ENCODE results near the gene ITGBL1. TPM values are rescaled to one million over a fixed set of nuclear protein-coding genes. Genes with fewer than 3 reads are reported as not detected.

ITGBL1 gene
- total and polyA plus RNA-seq, 7 donors = 0.16 to 15.0 (median 1.6) TPM; not detected in 1

DNA sequence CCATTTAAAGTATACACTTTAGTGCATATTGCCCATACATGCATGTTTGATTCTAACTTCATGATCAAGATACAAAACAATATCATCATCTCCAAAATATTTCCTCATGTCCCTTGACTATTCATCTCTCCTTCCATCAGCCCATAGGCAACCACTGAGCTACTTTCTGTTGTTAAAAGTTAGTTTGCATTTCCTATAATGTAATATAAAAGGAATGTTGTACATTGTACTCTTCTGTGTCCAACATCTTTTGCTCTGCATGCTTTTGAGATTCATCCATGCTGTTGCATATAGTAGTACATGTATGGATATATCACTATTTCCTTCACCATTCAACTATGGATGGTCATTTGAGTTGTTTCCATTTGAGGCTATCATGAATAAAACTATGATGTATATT is 74.7 kb downstream of the ITGBL1 start:
- intact Hi-C loops (cut with DNase I) = no loop called here
- Histone ChIP-seq H3K9me3 (no peaks in the 10 kb centered on the region), H3K36me3 (no peaks in the 10 kb centered on the region), H3K27me3 (no peaks in the 10 kb centered on the region), H3K4me3 (no peak overlapping the region), H3K27ac (no peak overlapping the region), H3K4me1 (no peaks in the 10 kb centered on the region)
- TF ChIP-seq EP300 (IDR thresholded peaks at IDR 0.05) (no peak), POLR2AphosphoS5 (IDR thresholded peaks at IDR 0.05) (no peak), CTCF (IDR thresholded peaks at IDR 0.05) (no peak), POLR2A (IDR thresholded peaks at IDR 0.05) (no peak)
- DNase-seq = no peak

DNA sequence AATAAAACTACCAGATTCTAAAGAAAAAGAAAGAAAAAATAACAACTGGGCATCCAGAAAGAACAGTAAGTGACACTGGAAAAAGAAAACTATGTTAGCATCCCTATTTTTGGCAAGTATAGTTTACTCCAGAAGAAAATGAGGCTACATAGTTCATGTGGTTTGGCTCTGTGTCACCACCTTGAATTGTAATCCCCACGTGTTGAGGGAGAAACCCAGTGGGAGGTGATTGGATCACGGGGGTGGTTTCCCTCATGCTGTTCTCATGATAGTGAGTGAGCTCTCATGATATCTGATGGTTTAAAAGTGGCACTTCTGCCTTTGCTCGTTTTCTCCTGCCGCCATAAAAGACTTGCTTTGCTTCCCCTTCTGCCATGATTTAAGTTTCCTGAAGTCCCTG is 76.9 kb downstream of the ITGBL1 start:
- H3K27me3 ChIP-seq = no peaks in the 10 kb centered on the region
- intact Hi-C loops (cut with DNase I) = no loop called here
- TF ChIP-seq POLR2AphosphoS5 (IDR thresholded peaks at IDR 0.05) (no peak), POLR2A (IDR thresholded peaks at IDR 0.05) (no peak), EP300 (IDR thresholded peaks at IDR 0.05) (no peak), CTCF (IDR thresholded peaks at IDR 0.05) (no peak)
- H3K4me1 ChIP-seq = no peaks in the 10 kb centered on the region
- no peaks in the 10 kb centered on the region for H3K36me3 ChIP-seq
- H3K4me3 ChIP-seq = no peak overlapping the region
- no peak overlapping the region for H3K27ac ChIP-seq
- 27 to 28% methylated on average over 4 of the region's 4 CpGs for WGBS, 2 donors
- DNase-seq = no peak
- no peaks in the 10 kb centered on the region for H3K9me3 ChIP-seq

GRCh38 chr13:101530293-101530692 is 77.8 kb downstream of the ITGBL1 start:
- intact Hi-C loops (cut with DNase I) = no loop called here
- no peak overlapping the region for H3K27ac ChIP-seq
- H3K4me1 ChIP-seq = no peaks in the 10 kb centered on the region

GRCh38 chr13:101535192-101535746 is 82.8 kb downstream of the ITGBL1 start:
- no peaks in the 10 kb centered on the region for H3K9me3 ChIP-seq

More at GRCh38 chr13:101530293-101530692, 77.8 kb downstream of the ITGBL1 start:
- Histone ChIP-seq H3K4me3 (no peak overlapping the region), H3K9me3 (no peaks in the 10 kb centered on the region), H3K27me3 (no peaks in the 10 kb centered on the region), H3K36me3 (no peaks in the 10 kb centered on the region)
- no peak for TF ChIP-seq EP300 (IDR thresholded peaks at IDR 0.05)
- TF ChIP-seq CTCF (IDR thresholded peaks at IDR 0.05) = no peak
- TF ChIP-seq POLR2A (IDR thresholded peaks at IDR 0.05) = no peak
- no peak for DNase-seq

More at GRCh38 chr13:101535192-101535746, 82.8 kb downstream of the ITGBL1 start:
- intact Hi-C loops (cut with DNase I) = no loop called here
- no peak overlapping the region for H3K27ac ChIP-seq
- H3K27me3 ChIP-seq = no peaks in the 10 kb centered on the region
- no peak for DNase-seq
- H3K36me3 ChIP-seq = no peaks in the 10 kb centered on the region
- no peak for TF ChIP-seq EP300 (IDR thresholded peaks at IDR 0.05)
- no peak for TF ChIP-seq POLR2AphosphoS5 (IDR thresholded peaks at IDR 0.05)
- TF ChIP-seq CTCF (IDR thresholded peaks at IDR 0.05) = no peak
- TF ChIP-seq POLR2A (IDR thresholded peaks at IDR 0.05) = no peak
- no peaks in the 10 kb centered on the region for H3K4me1 ChIP-seq
- 95 to 96% methylated on average over 1 of the region's 1 CpG for WGBS, 2 donors
- H3K4me3 ChIP-seq = no peak overlapping the region

Data from sigmoid colon (tissue), 7 donors.